WTC11 (cell line): ENCODE results near the gene FHIT. TPM values are rescaled to one million over a fixed set of nuclear protein-coding genes. Genes with fewer than 3 reads are reported as not detected.

Experiments
- ATAC-seq: fragments of 200-7000 bp; cut with Tn5 transposase; 2 replicates; pipeline ENCODE4 v1.10.0; 2021; ENCODE audit warnings: mild to moderate bottlenecking, moderate library complexity
- CTCF ChIA-PET: fragments of 300-600 bp; sonication (Branson Sonifier 250); formaldehyde crosslinking; loops from one replicate; lab custom pipeline; 2021; ENCODE audit warnings: antibody characterized with exemption; lab: Charles Lee
- POLR2A ChIA-PET: fragments of 350-600 bp; sonication (Branson Sonifier 250); formaldehyde crosslinking; loops from one replicate; lab custom pipeline; 2021; ENCODE audit warnings: antibody characterized with exemption; lab: Charles Lee
- DNase-seq: peaks from one replicate; pipeline ENCODE4 v3.0.0; 2021; ENCODE audit warnings: low spot score
- H3K27ac Mint-ChIP-seq: 2 replicates; pipeline ENCODE4 v1.8.0; 2021; ENCODE audit warnings: mixed read lengths
- H3K27me3 Mint-ChIP-seq: 2 replicates; pipeline ENCODE4 v1.8.0; 2021; ENCODE audit warnings: low read depth, mild to moderate bottlenecking, moderate library complexity, mixed read lengths
- H3K36me3 Mint-ChIP-seq: 2 replicates; pipeline ENCODE4 v1.8.0; 2021; ENCODE audit warnings: mixed read lengths
- H3K4me1 Mint-ChIP-seq: 2 replicates; pipeline ENCODE4 v1.8.0; 2022; ENCODE audit warnings: mixed read lengths
- H3K4me3 Mint-ChIP-seq: 2 replicates; pipeline ENCODE4 v1.8.0; 2021; ENCODE audit warnings: mild to moderate bottlenecking, moderate library complexity, mixed read lengths
- H3K9me3 Mint-ChIP-seq: 2 replicates; pipeline ENCODE4 v1.8.0; 2021; ENCODE audit warnings: mixed read lengths
- ATF1 ChIP-seq: sonication (generic); formaldehyde crosslinking; IDR thresholded peaks from 2 replicates; pipeline ENCODE4 v1.8.1; 2023; ENCODE audit warnings: mild to moderate bottlenecking, moderate library complexity, missing genetic modification reagents
- CTCF ChIP-seq: fragments of 200-600 bp; IDR thresholded peaks from 2 replicates; pipeline ENCODE4 v1.8.0; 2022; ENCODE audit warnings: antibody characterized with exemption
- EMX1 ChIP-seq: fragments of 250-450 bp; sonication (Bioruptor Pico); IDR thresholded peaks from 2 replicates; pipeline ENCODE4 v1.8.0; 2021; ENCODE audit warnings: mild to moderate bottlenecking
- GTF2I ChIP-seq: fragments of 250-450 bp; sonication (Bioruptor Pico); conservative IDR thresholded peaks from 2 replicates; pipeline ENCODE4 v1.4.0; 2021; ENCODE audit warnings: mild to moderate bottlenecking
- JAZF1 ChIP-seq: fragments of 250-450 bp; sonication (Bioruptor Pico); IDR thresholded peaks from 2 replicates; pipeline ENCODE4 v1.9.0; 2021; ENCODE audit warnings: moderate library complexity, mild to moderate bottlenecking, inconsistent platforms
- NFATC4 ChIP-seq: fragments of 250-450 bp; sonication (Bioruptor Pico); IDR thresholded peaks from 2 replicates; pipeline ENCODE4 v1.9.0; 2021; ENCODE audit warnings: mild to moderate bottlenecking
- RELA ChIP-seq: sonication (generic); formaldehyde crosslinking; IDR thresholded peaks from 2 replicates; pipeline ENCODE4 v1.8.1; 2022; ENCODE audit warnings: missing genetic modification reagents, mild to moderate bottlenecking, borderline replicate concordance
- RORB ChIP-seq: fragments of 250-450 bp; sonication (Bioruptor Pico); IDR thresholded peaks from 2 replicates; pipeline ENCODE4 v1.9.0; 2021; ENCODE audit warnings: mild to moderate bottlenecking
- TCF7 ChIP-seq: sonication (generic); formaldehyde crosslinking; IDR thresholded peaks from 2 replicates; pipeline ENCODE4 v1.8.0; 2022; ENCODE audit warnings: mild to moderate bottlenecking, low read depth, missing genetic modification reagents, moderate library complexity
- TEAD1 ChIP-seq: sonication (generic); formaldehyde crosslinking; IDR thresholded peaks from 2 replicates; pipeline ENCODE4 v1.8.0; 2022; ENCODE audit warnings: mild to moderate bottlenecking, missing genetic modification reagents
- ZBTB21 ChIP-seq: sonication (generic); formaldehyde crosslinking; IDR thresholded peaks from 2 replicates; pipeline ENCODE4 v1.8.1; 2023; ENCODE audit warnings: mild to moderate bottlenecking, missing genetic modification reagents, borderline replicate concordance
- ZBTB43 ChIP-seq: sonication (generic); formaldehyde crosslinking; IDR thresholded peaks from 2 replicates; pipeline ENCODE4 v1.8.1; 2023; ENCODE audit warnings: mild to moderate bottlenecking, missing genetic modification reagents
- ZNF263 ChIP-seq: sonication (generic); formaldehyde crosslinking; IDR thresholded peaks from 2 replicates; pipeline ENCODE4 v1.8.1; 2022; ENCODE audit warnings: low read depth, mild to moderate bottlenecking, moderate library complexity, missing genetic modification reagents
- total RNA-seq: library from RNA; stranded (reverse); gene quantifications from 3 replicates; pipeline ENCODE4 v1.2.3, GENCODE V29; 2021
- TF ChIP-seq, protein P1 (sequence below): sonication (generic); formaldehyde crosslinking; IDR thresholded peaks from 2 replicates; pipeline ENCODE4 v1.8.0; 2022; ENCODE audit warnings: mild to moderate bottlenecking, missing genetic modification reagents
- TF ChIP-seq, protein P2 (sequence below): fragments of 250-450 bp; sonication (Bioruptor Pico); IDR thresholded peaks from 2 replicates; pipeline ENCODE4 v1.9.0; 2021; ENCODE audit warnings: mild to moderate bottlenecking
- TF ChIP-seq, protein P3 (sequence below): sonication (generic); formaldehyde crosslinking; IDR thresholded peaks from 2 replicates; pipeline ENCODE4 v1.8.0; 2023; ENCODE audit warnings: mild to moderate bottlenecking, missing genetic modification reagents
- TF ChIP-seq, protein P4 (sequence below): sonication (generic); formaldehyde crosslinking; conservative IDR thresholded peaks from 2 replicates; pipeline ENCODE4 v1.8.1; 2022; ENCODE audit warnings: mild to moderate bottlenecking, missing genetic modification reagents
- TF ChIP-seq, protein P5 (sequence below): fragments of 250-450 bp; sonication (Bioruptor Pico); conservative IDR thresholded peaks from 2 replicates; pipeline ENCODE4 v1.9.0; 2021; ENCODE audit warnings: mild to moderate bottlenecking

The FHIT gene
- total RNA-seq, 1 experiment from 2014 or later, result 2.6 TPM

DNA sequence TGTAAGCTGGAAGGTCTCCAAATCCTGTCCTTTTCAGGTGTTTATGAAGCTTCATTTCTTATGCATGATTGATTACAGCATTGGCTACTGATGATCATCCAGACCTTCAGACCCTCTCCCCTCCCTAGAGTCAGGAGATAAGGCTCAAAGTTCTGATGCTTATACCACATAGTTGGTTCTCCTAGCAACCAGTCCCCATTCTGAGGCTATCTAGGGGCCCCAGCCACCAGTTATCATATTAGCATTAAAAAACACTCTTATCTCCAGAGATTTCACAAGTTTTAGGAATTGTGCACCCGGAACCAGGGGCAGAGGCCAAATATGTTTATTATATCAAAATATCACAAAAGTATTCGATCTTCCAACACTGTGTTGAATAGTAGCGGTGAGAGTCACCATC is 953.1 kb downstream of the FHIT start:
- H3K4me1 Mint-ChIP-seq, result peaks cover 3% of the 10 kb centered on the region; the same call in 1 of the 2 replicates
- no peaks in the 10 kb centered on the region for H3K27me3 Mint-ChIP-seq
- TF ChIP-seq, protein P1, sequence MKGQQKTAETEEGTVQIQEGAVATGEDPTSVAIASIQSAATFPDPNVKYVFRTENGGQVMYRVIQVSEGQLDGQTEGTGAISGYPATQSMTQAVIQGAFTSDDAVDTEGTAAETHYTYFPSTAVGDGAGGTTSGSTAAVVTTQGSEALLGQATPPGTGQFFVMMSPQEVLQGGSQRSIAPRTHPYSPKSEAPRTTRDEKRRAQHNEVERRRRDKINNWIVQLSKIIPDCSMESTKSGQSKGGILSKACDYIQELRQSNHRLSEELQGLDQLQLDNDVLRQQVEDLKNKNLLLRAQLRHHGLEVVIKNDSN (CRISPR knock-in tag), result no peak
- no peak for TF ChIP-seq RELA (CRISPR knock-in tag)
- TF ChIP-seq TEAD1 (CRISPR knock-in tag), result no peak
- TF ChIP-seq ATF1, result no peak
- no peak for TF ChIP-seq NFATC4 (CRISPR knock-in tag)
- CTCF ChIA-PET, result no interaction called here
- DNase-seq (no peak), ATAC-seq (no peak)
- no peak overlapping the region for H3K27ac Mint-ChIP-seq
- H3K4me3 Mint-ChIP-seq, result no peak overlapping the region
- H3K9me3 Mint-ChIP-seq, result peaks cover 14% of the 10 kb centered on the region
- POLR2A ChIA-PET, result no interaction called here
- H3K36me3 Mint-ChIP-seq, result no peaks in the 10 kb centered on the region

DNA sequence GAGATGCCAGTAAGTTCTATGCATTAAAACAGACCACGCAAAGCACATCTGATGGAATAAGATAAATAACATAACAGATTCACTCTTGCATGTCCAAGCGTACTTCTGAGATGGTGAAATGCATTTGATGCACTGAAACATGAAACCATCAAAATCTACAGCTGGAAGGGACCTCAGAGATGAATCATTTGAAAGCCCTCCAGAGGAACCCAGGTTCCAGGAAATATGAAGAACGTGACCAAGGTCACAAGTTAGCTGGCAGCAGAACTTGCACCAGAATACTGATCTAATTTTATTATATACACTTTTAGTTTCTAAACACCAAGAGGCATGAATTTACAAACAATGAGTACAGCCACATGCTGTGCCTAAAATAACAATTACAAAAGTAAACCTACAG is 957.1 kb downstream of the FHIT start:
- peaks cover 23% of the 10 kb centered on the region for H3K4me1 Mint-ChIP-seq
- CTCF ChIA-PET, result no interaction called here
- H3K27ac Mint-ChIP-seq, result no peak overlapping the region
- POLR2A ChIA-PET, result no interaction called here
- H3K36me3 Mint-ChIP-seq, result peaks cover 10% of the 10 kb centered on the region
- TF ChIP-seq JAZF1 (CRISPR knock-in tag) (no peak), ATF1 (no peak), TCF7 (CRISPR knock-in tag) (no peak), CTCF (no peak), GTF2I (no peak), EMX1 (CRISPR knock-in tag) (no peak), ZBTB43 (no peak), RORB (CRISPR knock-in tag) (no peak), ZBTB21 (CRISPR knock-in tag) (no peak), ZNF263 (CRISPR knock-in tag) (no peak)
- TF ChIP-seq, protein P2, sequence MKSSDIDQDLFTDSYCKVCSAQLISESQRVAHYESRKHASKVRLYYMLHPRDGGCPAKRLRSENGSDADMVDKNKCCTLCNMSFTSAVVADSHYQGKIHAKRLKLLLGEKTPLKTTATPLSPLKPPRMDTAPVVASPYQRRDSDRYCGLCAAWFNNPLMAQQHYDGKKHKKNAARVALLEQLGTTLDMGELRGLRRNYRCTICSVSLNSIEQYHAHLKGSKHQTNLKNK (CRISPR knock-in tag), result no peak
- TF ChIP-seq, protein P3, sequence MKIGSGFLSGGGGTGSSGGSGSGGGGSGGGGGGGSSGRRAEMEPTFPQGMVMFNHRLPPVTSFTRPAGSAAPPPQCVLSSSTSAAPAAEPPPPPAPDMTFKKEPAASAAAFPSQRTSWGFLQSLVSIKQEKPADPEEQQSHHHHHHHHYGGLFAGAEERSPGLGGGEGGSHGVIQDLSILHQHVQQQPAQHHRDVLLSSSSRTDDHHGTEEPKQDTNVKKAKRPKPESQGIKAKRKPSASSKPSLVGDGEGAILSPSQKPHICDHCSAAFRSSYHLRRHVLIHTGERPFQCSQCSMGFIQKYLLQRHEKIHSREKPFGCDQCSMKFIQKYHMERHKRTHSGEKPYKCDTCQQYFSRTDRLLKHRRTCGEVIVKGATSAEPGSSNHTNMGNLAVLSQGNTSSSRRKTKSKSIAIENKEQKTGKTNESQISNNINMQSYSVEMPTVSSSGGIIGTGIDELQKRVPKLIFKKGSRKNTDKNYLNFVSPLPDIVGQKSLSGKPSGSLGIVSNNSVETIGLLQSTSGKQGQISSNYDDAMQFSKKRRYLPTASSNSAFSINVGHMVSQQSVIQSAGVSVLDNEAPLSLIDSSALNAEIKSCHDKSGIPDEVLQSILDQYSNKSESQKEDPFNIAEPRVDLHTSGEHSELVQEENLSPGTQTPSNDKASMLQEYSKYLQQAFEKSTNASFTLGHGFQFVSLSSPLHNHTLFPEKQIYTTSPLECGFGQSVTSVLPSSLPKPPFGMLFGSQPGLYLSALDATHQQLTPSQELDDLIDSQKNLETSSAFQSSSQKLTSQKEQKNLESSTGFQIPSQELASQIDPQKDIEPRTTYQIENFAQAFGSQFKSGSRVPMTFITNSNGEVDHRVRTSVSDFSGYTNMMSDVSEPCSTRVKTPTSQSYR (CRISPR knock-in tag), result no peak
- TF ChIP-seq, protein P1 (CRISPR knock-in tag), result no peak
- TF ChIP-seq, protein P4, sequence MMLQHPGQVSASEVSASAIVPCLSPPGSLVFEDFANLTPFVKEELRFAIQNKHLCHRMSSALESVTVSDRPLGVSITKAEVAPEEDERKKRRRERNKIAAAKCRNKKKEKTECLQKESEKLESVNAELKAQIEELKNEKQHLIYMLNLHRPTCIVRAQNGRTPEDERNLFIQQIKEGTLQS (CRISPR knock-in tag), result no peak
- TF ChIP-seq, protein P5, sequence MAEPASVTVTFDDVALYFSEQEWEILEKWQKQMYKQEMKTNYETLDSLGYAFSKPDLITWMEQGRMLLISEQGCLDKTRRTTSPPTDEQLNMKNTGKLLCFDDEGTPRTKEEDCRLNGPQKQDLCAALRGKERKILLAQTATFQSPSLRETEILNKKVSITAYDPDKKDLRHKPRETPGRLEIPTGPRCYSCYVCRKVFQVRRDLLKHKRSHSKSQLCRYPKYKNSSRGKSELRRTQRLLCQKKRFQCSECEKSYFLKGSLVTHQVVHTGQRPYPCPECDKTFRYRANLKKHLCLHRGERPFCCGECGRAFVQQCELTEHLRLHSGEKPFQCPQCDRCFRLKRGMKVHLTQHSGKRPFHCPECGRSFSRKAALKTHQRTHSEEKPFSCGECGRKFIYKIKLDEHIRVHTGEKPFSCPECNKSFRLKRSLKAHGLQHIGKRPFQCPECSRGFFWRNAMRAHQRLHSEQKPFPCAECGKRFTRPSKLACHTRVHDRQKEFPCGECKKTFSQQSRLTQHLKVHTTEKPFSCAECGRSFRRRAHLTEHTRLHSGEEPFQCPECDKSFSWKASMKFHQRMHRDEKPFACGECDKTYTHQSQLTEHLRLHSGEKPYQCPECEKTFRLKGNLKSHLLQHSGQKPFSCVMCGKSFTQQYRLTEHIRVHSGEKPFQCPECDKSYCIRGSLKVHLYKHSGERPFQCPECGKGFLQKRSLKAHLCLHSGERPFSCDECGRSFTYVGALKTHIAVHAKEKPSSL, result no peak
- DNase-seq (no peak), ATAC-seq (no peak)
- H3K4me3 Mint-ChIP-seq, result no peak overlapping the region
- peaks cover 30% of the 10 kb centered on the region for H3K9me3 Mint-ChIP-seq
- H3K27me3 Mint-ChIP-seq, result no peaks in the 10 kb centered on the region
